Endodermal cell (in vitro differentiated cells): ENCODE results near the gene KLF7. TPM values are rescaled to one million over a fixed set of nuclear protein-coding genes. Genes with fewer than 3 reads are reported as not detected.

Experiments
- DNase-seq: peaks from one replicate; pipeline ENCODE4 v3.0.0-alpha.2; 2017
- H3K27ac ChIP-seq: 2 replicates; pipeline ENCODE4 v1.5.1; 2013; ENCODE audit warnings: mild to moderate bottlenecking, low read depth, low read length, moderate library complexity
- H3K27me3 ChIP-seq: 2 replicates; pipeline ENCODE4 v1.6.1; 2013; ENCODE audit warnings: mild to moderate bottlenecking, low read length, moderate library complexity; ENCODE audit not compliant: insufficient read depth, control insufficient read depth, poor library complexity, severe bottlenecking
- H3K36me3 ChIP-seq: 2 replicates; pipeline ENCODE4 v1.7.0; 2013; ENCODE audit warnings: mild to moderate bottlenecking, low read length, moderate library complexity; ENCODE audit not compliant: control insufficient read depth, insufficient read depth
- H3K4me1 ChIP-seq: one replicate; pipeline ENCODE4 v1.7.0; 2013; ENCODE audit warnings: low read length; ENCODE audit not compliant: control insufficient read depth, insufficient read depth
- H3K4me3 ChIP-seq: 2 replicates; pipeline ENCODE4 v1.5.1; 2013; ENCODE audit warnings: mild to moderate bottlenecking, low read length, moderate library complexity
- H3K9ac ChIP-seq: 2 replicates; pipeline ENCODE4 v1.6.1; 2013; ENCODE audit warnings: mild to moderate bottlenecking, low read length, moderate library complexity; ENCODE audit not compliant: poor library complexity, severe bottlenecking; ENCODE audit errors: extremely low read depth
- H3K9me3 ChIP-seq: 2 replicates; pipeline ENCODE4 v1.6.1; 2013; ENCODE audit warnings: mild to moderate bottlenecking, low read length, moderate library complexity; ENCODE audit not compliant: control insufficient read depth
- H3K27ac Mint-ChIP-seq: 2 replicates; pipeline ENCODE4 v1.8.0; 2020; ENCODE audit warnings: mixed read lengths
- H3K27me3 Mint-ChIP-seq: 2 replicates; pipeline ENCODE4 v1.8.0; 2021; ENCODE audit warnings: mild to moderate bottlenecking, mixed read lengths; ENCODE audit not compliant: insufficient read depth
- H3K36me3 Mint-ChIP-seq: 2 replicates; pipeline ENCODE4 v1.8.0; 2020; ENCODE audit warnings: low read depth, mixed read lengths
- H3K4me1 Mint-ChIP-seq: 2 replicates; pipeline ENCODE4 v1.8.0; 2020; ENCODE audit warnings: mixed read lengths
- H3K4me3 Mint-ChIP-seq: 2 replicates; pipeline ENCODE4 v1.8.0; 2020; ENCODE audit warnings: mild to moderate bottlenecking, moderate library complexity, mixed read lengths
- H3K9me3 Mint-ChIP-seq: 2 replicates; pipeline ENCODE4 v1.8.0; 2020; ENCODE audit warnings: mild to moderate bottlenecking, mixed read lengths
- WGBS, 2 experiments: methylation state at CpG; one replicate each; pipeline versions ENCODE4 v1.1.5 to v1.1.7; 2013; ENCODE audit warnings: missing lambda C conversion rate in 2 of 2, mixed read lengths in 1 of 2; ENCODE audit not compliant: insufficient coverage in 1 of 2, insufficient read length in 1 of 2; 5-methylcytosine and 5-hydroxymethylcytosine counted together
- total RNA-seq, 2 donors: library from RNA; stranded (reverse); fragmentation: NEBNext Ultra II Directional in 1 of 2; extraction: Animal tissue kit (Norgen Biotek cat#: 25700) in 1 of 2; gene quantifications; 2 replicates in 1 of 2; 3 replicates in 1 of 2; pipeline ENCODE4 v1.2.1, GENCODE V29; 2021
- TF ChIP-seq, protein P1 (sequence below): fragments of 200-600 bp; sonication (generic); conservative IDR thresholded peaks from 2 replicates; pipeline ENCODE4 v1.5.0; 2021; ENCODE audit warnings: antibody characterized with exemption, mild to moderate bottlenecking

KLF7 gene
- total RNA-seq, 2 donors from 2014 or later = 27.4 to 27.8 TPM

DNA sequence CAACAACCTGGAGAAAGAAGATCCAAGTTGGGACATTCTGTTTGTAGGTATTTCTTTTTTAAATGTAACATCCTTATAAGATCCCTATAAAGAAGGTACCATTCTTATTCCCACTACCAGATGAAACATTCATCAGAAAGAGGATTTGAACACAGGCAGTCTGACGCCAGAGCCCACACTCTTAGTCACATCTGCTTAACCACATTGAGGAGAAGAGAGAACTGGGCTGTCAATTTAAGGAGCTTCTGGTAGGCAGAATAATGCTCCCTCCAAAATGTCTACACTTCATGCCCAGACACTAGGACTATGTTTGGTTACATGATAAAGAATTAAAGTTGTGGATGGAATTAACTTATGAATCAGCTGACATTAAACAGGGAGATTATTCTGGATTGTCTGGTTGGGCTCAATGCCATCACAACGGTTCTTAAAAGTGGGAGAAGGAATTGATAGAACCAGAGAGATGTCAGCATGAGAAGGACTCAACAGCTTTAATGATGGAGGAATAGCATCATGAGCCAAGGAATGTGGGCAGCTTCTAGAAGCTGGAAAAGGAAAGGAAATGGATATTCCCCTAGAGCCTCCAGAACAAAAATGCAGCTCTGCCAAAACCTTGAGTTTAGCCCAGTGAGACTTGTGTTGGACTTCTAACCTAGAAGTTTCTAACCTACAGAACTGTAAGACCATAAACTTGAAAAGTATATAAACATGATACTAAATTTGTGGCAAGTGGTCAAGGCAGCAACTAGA, 82.2 kb downstream of the KLF7 start:
- 95 to 100% methylated on average over 1 to 2 of the region's 2 CpGs for WGBS, 2 experiments
- TF ChIP-seq, protein P1, sequence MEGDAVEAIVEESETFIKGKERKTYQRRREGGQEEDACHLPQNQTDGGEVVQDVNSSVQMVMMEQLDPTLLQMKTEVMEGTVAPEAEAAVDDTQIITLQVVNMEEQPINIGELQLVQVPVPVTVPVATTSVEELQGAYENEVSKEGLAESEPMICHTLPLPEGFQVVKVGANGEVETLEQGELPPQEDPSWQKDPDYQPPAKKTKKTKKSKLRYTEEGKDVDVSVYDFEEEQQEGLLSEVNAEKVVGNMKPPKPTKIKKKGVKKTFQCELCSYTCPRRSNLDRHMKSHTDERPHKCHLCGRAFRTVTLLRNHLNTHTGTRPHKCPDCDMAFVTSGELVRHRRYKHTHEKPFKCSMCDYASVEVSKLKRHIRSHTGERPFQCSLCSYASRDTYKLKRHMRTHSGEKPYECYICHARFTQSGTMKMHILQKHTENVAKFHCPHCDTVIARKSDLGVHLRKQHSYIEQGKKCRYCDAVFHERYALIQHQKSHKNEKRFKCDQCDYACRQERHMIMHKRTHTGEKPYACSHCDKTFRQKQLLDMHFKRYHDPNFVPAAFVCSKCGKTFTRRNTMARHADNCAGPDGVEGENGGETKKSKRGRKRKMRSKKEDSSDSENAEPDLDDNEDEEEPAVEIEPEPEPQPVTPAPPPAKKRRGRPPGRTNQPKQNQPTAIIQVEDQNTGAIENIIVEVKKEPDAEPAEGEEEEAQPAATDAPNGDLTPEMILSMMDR = no peak
- H3K4me1 Mint-ChIP-seq = peaks cover 29% of the 10 kb centered on the region
- H3K27ac Mint-ChIP-seq = no peak overlapping the region
- Histone ChIP-seq H3K27ac (no peak overlapping the region), H3K27me3 (no peaks in the 10 kb centered on the region), H3K36me3 (peaks cover 89% of the 10 kb centered on the region), H3K4me1 (peaks cover 6% of the 10 kb centered on the region), H3K9ac (no peak overlapping the region), H3K4me3 (no peak overlapping the region), H3K9me3 (no peaks in the 10 kb centered on the region)
- H3K36me3 Mint-ChIP-seq = peaks cover 62% of the 10 kb centered on the region
- H3K4me3 Mint-ChIP-seq = no peak overlapping the region
- H3K9me3 Mint-ChIP-seq = no peaks in the 10 kb centered on the region
- no peaks in the 10 kb centered on the region for H3K27me3 Mint-ChIP-seq
- no peak for DNase-seq

DNA sequence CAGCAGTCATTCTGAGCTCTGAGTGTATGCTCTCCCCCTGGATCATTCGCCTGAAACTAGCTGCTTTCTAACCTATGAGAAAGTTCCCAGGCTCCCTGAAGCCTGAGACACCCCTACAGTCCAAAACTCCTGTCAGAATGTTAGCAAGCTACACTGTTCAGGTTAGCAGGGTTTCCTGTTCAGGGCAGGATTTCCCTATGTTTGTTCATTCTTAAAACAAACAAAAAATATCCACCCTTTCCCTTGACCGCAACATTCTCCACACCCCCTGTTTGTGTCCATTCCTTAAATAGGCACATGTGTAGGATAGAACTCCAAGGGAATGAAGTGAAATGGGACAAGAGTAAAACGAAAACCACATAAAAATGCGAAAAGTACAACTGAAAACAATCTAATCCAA, 83.1 kb downstream of the KLF7 start:
- no peak for DNase-seq
- Histone ChIP-seq H3K36me3 (peaks cover 89% of the 10 kb centered on the region), H3K9ac (no peak overlapping the region), H3K27ac (no peak overlapping the region), H3K4me1 (peaks cover under 1% of the 10 kb centered on the region), H3K27me3 (no peaks in the 10 kb centered on the region), H3K9me3 (no peaks in the 10 kb centered on the region), H3K4me3 (no peak overlapping the region)
- Mint-ChIP-seq H3K27me3 (no peaks in the 10 kb centered on the region), H3K9me3 (no peaks in the 10 kb centered on the region), H3K36me3 (peaks cover 61% of the 10 kb centered on the region), H3K4me3 (no peak overlapping the region), H3K4me1 (peaks cover 22% of the 10 kb centered on the region), H3K27ac (no peak overlapping the region)
- WGBS, 2 experiments = 92 to 100% methylated on average over 1 to 4 of the region's 4 CpGs
- TF ChIP-seq, protein P1 = no peak

DNA sequence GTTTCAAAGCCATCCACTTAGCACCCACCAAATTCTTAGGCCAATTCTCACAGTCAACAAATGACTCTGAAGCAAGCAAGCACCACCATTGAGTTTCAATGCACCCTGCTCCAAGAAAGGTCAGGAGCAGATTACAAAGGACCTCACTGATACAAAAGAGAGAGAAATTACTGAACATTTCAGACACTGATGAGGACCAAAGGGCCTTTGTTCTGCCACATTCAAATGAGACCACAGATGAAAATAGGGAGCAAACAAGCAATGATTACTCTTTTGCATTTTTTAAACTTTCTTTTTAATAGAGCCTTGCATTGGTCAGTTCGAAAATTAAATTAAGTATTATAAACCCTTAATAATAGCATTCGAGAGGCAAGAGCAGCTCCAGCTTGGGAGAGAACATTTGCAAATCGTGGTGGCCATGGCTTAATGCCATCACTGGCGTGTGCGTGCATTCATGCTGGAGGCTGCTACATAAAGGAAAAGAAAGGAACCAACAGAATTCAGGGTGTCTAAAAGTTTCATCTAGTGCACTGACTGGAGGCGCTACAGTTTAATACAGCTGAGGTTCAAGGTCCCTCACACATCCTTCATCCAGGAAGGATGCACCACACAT, 87.5 kb downstream of the KLF7 start:
- H3K9ac ChIP-seq = no peak overlapping the region
- peaks cover 40% of the 10 kb centered on the region for H3K4me1 Mint-ChIP-seq
- H3K27ac Mint-ChIP-seq = no peak overlapping the region
- no peaks in the 10 kb centered on the region for H3K27me3 Mint-ChIP-seq
- H3K9me3 Mint-ChIP-seq = no peaks in the 10 kb centered on the region
- no peak overlapping the region for H3K4me3 ChIP-seq
- no peak for DNase-seq
- no peak overlapping the region for H3K4me3 Mint-ChIP-seq
- TF ChIP-seq, protein P1 = no peak
- no peaks in the 10 kb centered on the region for H3K27me3 ChIP-seq
- no peak overlapping the region for H3K27ac ChIP-seq
- peaks cover 56% of the 10 kb centered on the region for H3K36me3 ChIP-seq
- no peaks in the 10 kb centered on the region for H3K4me1 ChIP-seq
- peaks cover 46% of the 10 kb centered on the region for H3K36me3 Mint-ChIP-seq
- no peaks in the 10 kb centered on the region for H3K9me3 ChIP-seq
- 95 to 99% methylated on average over 6 of the region's 6 CpGs for WGBS, 2 experiments
